Left colon (tissue), 2 donors: Measurements from ENCODE around the gene THTPA. TPM values are rescaled to one million over a fixed set of nuclear protein-coding genes. Genes with fewer than 3 reads are reported as not detected.
"Not testable (repeated sequence)": the region's sequence is repeated elsewhere in the genome, so short reads cannot be mapped to it uniquely, and the experiment has no call there.

ENCODE experiments used
- ATAC-seq: fragments of 200-7000 bp; cut with Tn5 transposase; one replicate; pipeline ENCODE4 v1.9.1; 2020; ENCODE audit warnings: mild to moderate bottlenecking, moderate library complexity
- DNase-seq, 2 donors: peaks; one replicate each; pipeline ENCODE4 v3.0.0-alpha.2; 2020
- intact Hi-C, 2 donors: fragments of 100-400 bp; cut with DNase I in 1 of 2; cut with micrococcal nuclease in 1 of 2; formaldehyde crosslinking; loops; one replicate each; pipeline versions ENCODE4 v1.11.2 to v1.14.0; 2022; cut with DNase I, micrococcal nuclease
- total RNA-seq, 2 donors: library from RNA; stranded (reverse); fragmentation: NEBNext Ultra II Directional; extraction: Animal tissue kit (Norgen Biotek cat#: 25700); gene quantifications; one replicate each; pipeline ENCODE4 v1.2.1, GENCODE V29; 2021
- donor health status: DM: no; HTN: no; CAD: no.
- donor health status: DM: yes; HTN: yes; CAD: no.

Gene THTPA
- total RNA-seq, 2 donors from 2014 or later = 15.7 to 16.6 TPM

GRCh38 chr14:23601845-23602180 lies 45.7 kb downstream of the THTPA start:
- DNase-seq = no peak
- intact Hi-C loops = no loop called here
- ATAC-seq = no peak

GRCh38 chr14:23602181-23603095 lies 46.4 kb downstream of the THTPA start:
- intact Hi-C loops = no loop called here
- DNase-seq (no peak), ATAC-seq (no peak)

- DNase-seq = no peak
- intact Hi-C loops = no loop called here
- ATAC-seq = no peak
These were observed 47.0 kb downstream of the THTPA start for GRCh38 chr14:23603103-23603502.

- ATAC-seq (no peak), DNase-seq (no peak)
- intact Hi-C loops = no loop called here
These were observed 48.1 kb downstream of the THTPA start for GRCh38 chr14:23604148-23604547.

GRCh38 chr14:23604675-23605170 lies 48.7 kb downstream of the THTPA start:
- DNase-seq = no peak
- intact Hi-C loops = no loop called here
- no peak for ATAC-seq

GRCh38 chr14:23605931-23606585 lies 50.0 kb downstream of the THTPA start:
- ATAC-seq (no peak), DNase-seq (no peak)
- intact Hi-C loops = no loop called here

GRCh38 chr14:23608454-23608853 lies 52.4 kb downstream of the THTPA start:
- ATAC-seq = no peak
- no peak for DNase-seq
- intact Hi-C loops = no loop called here

GRCh38 chr14:23609001-23609400 lies 52.9 kb downstream of the THTPA start:
- DNase-seq = no peak
- ATAC-seq = no peak
- intact Hi-C loops = no loop called here

GRCh38 chr14:23609411-23610089 lies 53.5 kb downstream of the THTPA start:
- peak; percentile 59 to 74 for DNase-seq
- intact Hi-C loops = not testable (repeated sequence)
- peak; percentile 80 for ATAC-seq

Other genes starting within 250 kb of the THTPA start
- 10 to 100 TPM; 34.7 to 40.2 TPM for gene BCL2L2, start 249.4 kb upstream of the THTPA start, total RNA-seq
- gene PABPN1, start 234.8 kb upstream of the THTPA start, total RNA-seq = 100 to 1,000 TPM; 131 to 158 TPM
- 1 to 10 TPM; 2.7 to 8.0 TPM for gene SLC22A17, start 203.4 kb upstream of the THTPA start, total RNA-seq
- gene EFS, start 191.1 kb upstream of the THTPA start, total RNA-seq = 1 to 10 TPM; 1.1 to 3.1 TPM
- not detected for gene IL25, start 183.5 kb upstream of the THTPA start, total RNA-seq
- gene CMTM5, start 179.2 kb upstream of the THTPA start, total RNA-seq = 1 to 10 TPM in 1 of 2 donors, not detected in 1; 1.6 TPM
- not detected for gene MYH6, start 148.0 kb upstream of the THTPA start, total RNA-seq
- not detected for gene MYH7, start 120.6 kb upstream of the THTPA start, total RNA-seq
- gene NGDN, start 86.6 kb upstream of the THTPA start, total RNA-seq = 10 to 100 TPM; 22.2 to 24.1 TPM
- 1 to 10 TPM in 1 of 2 donors, under 1 TPM in 1; 0.49 to 1.9 TPM for gene ZFHX2, start 4.5 kb upstream of the THTPA start, total RNA-seq
- 100 to 1,000 TPM; 159 to 174 TPM for gene AP1G2, start 11.5 kb downstream of the THTPA start, total RNA-seq
- gene JPH4, start 22.5 kb downstream of the THTPA start, total RNA-seq = under 1 TPM; 0.21 to 0.84 TPM
- gene DHRS2, start 80.1 kb downstream of the THTPA start, total RNA-seq = under 1 TPM; 0.22 to 0.34 TPM